HT-29 (cell line): ENCODE data around the gene ZNF446. TPM values are rescaled to one million over a fixed set of nuclear protein-coding genes. Genes with fewer than 3 reads are reported as not detected.
A peak's percentile ranks its signal among the peaks of the same experiment; 100 is the strongest.
"Not testable (repeated sequence)": the region's sequence is repeated elsewhere in the genome, so short reads cannot be mapped to it uniquely, and the experiment has no call there.

Experiments
- DNase-seq: peaks from one replicate; pipeline ENCODE4 v3.0.0-alpha.2; 2015; ENCODE audit warnings: low spot score
- total RNA-seq: library from RNA; depleted of rRNA; stranded (reverse); fragments of >200 nt; shearing (Covaris generic); gene quantifications from 2 replicates; pipeline ENCODE4 v1.2.3, GENCODE V29; 2014

Gene ZNF446
- total RNA-seq, 1 experiment from 2014 or later, result 19.2 TPM

DNA sequence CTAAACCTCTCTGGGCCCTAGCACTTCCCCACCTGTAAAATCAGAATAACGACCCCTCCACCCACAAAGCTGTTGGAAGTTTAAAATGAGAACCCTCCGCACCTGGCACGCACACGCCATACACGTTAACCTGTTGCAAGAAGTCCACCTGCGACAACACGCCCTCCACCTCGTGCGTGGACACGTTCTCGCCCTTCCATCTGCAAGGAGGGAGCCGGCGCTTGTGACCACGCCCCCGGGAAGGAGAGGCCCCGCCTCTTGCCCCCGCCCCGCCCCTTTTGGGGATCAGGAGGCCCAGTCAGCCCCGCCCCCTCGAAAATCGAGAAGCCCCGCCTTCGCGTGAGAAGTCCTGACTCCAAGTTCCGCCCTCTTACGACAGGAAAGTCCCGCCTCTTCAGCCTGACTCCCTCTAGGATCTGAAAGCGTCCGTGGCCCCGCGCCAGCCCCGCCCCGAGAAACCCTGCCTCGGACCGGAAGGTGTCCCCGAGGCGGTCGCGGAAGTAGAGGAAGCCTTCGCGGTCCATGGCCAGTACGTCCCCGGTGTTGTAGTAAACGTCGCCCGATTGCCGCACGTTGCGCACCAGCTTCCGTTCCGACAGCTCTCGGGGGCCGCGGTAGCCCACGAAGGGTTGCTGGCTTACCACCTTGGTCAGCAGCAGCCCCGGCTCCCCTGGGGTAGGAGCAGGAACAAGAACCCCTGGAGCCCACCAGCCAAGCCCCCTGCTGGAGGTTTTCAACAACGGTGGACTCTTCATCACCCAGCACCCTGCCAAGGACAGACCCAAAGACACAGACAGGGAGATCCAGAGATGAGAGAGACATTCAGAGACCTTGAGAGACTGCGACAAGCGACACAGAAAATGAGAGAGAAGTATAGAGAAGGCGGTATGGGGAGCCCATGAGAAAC is 23.1 kb downstream of the ZNF446 start:
- DNase-seq, result peak; percentile 99

DNA sequence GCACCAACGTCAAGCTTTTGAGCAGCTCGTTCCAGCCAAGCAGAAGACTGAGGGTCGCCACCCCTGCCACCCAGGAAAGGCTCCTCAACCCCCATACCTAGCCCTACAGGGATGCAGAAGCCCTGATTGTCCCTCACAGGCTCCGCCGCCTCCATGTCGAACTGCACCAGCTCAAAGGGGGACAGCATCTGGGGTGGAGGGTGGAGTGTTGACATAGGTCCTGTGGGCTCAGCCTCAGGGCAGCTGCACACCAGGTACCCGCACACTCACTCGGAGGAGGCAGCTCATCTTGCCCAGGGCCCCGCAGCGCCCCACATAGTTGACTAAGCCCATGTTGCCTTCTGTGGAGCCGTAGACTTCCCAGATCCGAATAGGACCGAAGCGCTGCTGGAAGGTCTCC is 24.1 kb downstream of the ZNF446 start:
- no peak for DNase-seq

DNA sequence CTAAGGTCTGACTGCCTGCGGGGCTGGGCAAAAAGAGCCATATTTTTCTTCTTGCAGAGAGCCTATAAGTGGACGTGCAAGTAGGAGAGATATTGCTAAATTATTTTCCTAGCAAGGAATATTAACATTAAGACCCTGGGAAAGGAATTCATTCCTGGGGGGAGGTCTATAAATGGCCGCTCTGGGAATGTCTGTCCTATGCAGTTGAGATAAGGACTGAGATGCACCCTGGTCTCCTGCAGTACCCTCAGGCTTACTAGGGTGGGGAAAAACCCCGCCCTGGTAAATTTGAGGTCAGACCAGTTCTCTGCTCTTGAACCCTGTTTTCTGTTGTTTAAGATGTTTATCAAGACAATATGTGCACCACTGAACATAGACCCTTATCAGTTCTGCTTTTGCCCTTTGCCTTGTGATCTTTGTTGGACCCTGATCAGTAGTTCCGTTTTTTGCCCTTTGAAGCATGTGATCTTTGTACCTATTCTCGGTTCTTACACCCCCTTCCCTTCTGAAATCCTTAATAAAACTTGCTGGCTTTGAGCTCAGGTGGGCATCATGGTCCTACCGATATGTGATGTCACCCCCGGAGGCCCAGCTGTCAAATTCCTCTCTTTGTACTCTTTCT is 31.6 kb downstream of the ZNF446 start:
- DNase-seq, result not testable (repeated sequence)

DNA sequence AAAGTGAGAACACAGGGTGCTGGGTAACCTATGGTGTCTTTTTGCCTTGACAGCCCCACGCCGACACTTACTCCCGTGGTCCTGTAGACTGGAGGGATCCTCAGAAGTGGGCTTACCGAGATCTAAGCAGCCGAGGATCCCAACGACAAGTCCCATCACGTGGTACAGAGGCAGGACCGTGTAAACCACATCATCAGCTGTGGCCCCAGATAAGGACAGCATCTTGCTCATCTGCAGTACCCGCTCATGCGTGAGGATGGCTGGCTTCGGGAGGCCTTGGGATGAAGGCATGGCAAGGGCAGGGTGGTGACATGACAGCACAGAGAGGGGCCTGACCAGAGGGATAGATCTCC is 33.6 kb downstream of the ZNF446 start:
- no peak for DNase-seq

DNA sequence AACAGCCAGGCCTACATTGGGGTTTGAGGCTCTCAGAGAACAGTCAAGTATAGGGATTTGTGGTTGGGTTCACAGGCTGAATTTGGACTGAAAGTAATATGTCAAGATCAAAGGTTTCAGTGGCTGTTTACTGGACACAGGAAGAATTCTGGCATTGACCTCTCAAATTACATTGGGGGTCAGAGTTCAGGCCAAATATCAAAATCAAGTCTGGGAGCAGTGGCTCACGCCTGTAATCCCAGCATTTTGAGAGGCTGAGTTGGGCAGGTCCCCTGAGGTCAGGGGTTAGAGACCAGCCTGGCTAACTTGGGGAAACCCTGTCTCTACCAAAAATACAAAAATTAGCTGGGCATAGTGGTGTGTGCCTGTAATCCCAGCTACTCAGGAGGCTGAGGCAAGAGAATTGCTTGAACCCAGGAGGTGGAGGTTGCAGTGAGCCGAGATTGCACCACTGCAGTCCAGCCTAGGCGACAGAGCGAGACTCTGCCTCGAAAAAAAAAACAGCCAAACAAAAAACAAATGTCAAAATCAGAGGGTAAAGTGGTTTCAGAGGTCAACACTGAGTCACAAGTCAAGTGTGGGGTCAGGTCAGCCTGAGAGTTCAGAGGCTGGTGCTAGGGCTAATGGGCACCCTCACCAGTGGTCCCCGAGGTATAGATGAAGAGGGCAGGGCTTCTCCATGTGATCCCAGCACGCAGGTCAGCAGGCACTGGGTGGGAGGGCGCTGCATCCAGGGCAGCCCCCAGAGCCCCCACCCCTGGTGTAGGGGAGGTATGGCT is 34.1 kb downstream of the ZNF446 start:
- no peak for DNase-seq

DNA sequence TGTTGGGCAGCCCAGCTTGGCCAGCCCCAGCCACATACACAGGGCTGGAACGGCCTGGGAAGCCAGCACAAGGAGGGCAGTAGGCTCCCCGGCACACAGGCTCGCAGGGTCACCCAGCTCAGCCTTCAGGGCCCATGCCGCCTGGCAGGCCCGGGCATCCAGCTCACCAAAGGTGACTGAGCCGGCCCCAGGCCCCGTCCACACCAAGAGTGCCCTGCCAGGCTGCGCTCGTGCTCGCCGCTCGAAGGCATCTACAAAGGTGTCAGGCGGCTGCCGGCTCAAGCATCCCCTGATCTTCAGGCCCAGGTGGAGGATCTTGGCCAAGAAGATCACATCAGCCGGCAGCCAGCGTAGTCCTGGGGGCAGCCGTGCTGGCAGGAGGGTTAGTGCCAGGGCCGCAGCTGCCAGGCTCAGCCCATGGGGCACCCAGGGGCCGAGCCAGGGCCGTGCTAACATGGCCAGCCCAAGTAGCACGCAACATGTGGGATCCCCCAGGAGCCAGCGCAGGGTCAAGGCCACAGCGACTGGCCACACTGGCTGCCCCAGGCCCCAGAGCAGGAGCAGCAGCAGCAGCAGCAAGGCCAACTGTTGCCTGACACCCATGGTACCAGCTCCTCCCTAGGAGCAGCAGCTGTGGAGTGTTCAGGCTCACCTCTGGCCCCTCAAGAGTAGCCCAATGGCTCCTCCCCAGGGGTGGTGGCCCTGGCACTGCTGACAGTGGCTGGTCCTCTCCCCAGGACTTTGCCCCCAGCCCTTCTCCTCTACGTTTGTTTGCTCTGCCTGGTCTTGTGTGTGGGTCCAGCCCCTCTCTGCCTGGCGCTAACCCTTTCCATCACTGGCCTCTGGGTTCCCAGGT is 35.4 kb downstream of the ZNF446 start, which contains the start of gene SLC27A5:
Gene SLC27A5 (minus strand): TSS at position 640 of the 856 bp plus-strand sequence. CDS start 37 bp downstream, at position 603.
- DNase-seq, result peak; percentile 61

DNA sequence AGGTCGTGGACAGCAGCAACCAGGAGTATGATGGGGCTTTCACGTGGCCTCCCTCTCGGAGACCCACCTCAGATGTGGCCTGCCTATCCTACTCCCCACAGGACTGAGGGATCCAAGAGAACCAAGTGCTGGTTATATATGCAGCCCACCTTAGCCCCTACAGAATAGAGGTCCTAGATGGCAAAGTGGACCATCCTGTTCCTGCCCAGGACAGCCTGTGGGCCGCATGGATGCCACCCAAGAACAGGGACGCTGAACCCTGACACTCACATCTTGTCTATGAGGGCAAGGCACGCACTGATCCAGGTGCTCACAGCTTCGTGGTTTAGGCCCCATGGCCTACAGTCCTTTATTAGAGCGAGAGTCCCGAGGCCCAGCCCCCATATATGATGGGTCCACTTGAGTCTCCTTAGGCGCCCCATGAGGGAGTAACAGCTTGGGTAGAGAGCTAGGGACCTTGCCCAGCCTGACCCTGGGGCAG is 37.1 kb downstream of the ZNF446 start:
- DNase-seq, result peak; percentile 28

DNA sequence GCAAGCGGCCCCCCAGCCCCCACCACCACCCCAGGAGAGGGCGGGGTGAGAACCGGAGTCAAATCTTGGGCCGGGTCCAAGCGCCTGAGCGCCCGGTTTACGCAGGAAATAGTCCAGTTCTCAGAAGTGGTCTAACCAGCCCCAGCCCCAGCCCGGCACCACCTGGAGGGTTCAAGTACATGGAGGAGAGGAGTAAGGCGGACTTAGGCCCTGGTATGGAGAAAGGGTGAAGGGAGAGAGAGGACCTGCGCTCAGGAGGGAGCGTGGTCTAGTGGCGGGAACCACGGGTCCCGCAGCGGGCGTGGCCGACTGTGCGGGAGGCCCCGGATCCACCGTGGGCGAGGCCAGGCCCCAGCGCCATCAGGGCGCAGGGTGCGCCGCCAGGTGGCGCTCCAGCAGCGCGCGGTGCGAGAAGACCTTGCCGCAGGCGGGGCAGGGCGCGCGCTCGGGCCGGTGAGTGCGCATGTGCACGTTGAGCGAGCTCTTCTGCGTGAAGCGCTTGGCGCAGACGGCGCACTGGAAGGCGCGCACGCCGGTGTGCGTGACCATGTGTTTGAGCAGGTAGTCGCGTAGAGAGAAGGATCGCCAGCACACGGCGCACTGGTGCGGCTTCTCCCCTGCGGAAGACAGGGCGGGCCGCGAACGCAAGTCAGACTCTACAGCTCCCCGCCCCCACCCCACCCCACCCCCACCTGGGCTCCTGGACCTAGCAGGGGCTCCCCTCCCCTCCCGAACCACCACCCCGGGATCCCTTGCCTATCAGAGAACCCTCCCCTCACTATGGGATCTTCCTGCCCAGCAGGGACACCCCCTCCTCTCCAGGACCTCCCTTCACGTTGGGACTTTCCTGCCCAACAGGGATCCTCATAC is 37.8 kb downstream of the ZNF446 start:
- peak; percentile 99 for DNase-seq

DNA sequence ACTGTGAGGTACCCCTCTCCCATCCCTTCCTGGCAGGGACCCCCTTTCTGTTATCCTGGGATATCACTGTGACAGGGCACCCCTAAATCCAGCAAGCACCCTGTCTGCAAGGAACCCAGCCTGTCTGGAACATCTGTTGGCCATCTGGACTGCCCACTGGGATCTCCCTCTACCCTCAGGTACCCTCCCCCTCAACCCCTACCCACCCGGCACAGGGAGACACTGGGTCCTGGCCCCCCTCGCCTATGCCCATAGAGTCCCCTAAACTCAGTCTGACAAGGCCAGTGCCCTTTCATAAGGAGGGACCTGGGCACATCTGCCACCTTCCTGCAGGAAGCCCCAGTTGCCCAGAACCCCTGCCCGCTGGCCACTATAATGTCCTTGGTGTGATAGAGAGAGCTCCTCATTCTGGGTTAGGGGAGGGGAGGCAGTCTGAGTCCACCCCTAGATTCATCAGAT is 38.4 kb downstream of the ZNF446 start:
- no peak for DNase-seq

DNA sequence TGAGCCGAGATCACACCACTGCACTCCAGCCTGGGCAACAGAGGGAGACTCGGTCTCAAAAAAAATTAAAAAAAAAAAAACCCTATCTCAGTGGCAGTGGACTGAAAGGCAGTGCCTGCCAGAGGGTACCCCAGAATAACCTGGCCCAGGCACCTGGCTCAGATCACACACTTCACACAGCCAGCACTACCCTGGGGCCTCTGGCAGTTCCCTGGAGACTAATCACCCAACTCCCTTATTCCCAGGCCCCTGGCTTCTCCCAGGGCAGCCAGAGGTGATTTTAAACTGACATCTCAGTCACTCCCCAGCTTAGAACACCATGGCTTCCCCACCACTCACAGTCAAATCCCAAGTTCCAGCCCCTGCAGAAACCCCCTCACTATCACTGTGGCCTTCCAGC is 39.1 kb downstream of the ZNF446 start:
- DNase-seq, result no peak

DNA sequence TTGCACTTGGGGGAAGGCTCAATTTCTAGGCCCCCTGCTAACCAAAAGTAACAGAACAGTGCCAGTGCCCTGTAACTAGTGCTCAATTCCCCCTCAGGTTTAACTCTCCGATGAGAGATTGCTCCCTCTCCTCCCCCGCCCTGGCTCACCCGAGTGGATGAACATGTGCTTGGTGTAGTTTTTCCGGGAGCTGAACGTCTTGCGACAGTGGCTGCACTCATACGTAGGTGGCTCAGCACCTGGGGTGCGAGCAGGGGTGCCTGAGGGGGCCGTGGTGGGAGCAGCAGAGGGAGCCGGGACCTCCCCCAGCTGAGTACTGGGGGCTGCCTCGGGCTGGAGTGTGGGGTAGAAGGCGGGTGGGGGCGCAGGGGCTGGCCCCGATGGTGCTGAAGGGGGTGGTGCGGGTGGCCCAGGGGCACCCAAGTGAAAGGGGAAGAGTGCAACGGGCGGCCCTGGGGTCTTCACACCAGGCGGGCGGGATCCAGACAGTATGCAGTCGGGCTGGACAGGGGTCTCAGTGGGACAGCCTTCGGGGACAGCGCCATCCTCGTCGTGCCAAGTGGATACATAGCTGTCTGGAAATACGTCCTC is 40.2 kb downstream of the ZNF446 start:
- DNase-seq, result no peak

DNA sequence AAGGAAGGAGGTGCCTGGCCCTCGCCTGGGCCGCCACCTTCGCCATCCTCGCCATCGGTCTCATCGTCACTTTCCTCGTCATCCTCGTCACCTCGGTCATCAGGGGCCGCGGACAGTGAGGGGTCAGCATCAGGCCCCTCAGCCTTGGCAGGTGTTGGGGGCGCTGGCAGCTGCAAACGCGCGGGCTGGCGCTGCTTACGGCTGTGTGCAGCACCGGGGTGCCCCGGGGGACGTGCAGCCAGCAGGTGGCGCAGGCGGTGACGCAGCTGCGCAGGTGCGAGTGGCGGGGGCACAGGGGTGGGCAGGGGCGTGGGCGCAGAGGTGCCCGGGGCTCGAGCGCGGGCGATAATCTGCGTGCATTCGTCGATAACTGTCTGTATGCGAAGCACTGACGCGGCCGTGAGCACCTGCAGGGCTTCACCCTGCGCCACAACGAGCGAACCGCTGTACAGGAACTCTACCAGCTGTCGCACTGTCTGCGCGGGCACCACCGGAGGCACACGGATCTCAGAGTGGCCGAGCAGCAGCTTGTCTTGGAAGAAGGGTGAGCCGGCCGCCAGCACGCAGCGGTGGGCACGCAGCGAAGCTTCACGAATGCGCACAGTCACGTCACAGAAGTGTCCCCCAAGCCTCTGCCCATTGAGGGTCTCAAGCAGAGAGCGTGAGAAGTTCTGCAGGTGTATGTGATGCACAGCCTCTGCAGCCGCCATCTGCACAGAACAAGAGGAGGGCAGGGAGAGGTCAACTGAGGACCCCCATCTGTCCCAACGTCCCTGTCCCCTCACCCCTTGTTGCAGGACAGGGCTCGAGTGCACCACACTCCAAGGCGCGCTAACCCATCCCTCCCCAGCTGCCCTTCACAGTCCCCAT is 41.0 kb downstream of the ZNF446 start:
- DNase-seq, result no peak

DNA sequence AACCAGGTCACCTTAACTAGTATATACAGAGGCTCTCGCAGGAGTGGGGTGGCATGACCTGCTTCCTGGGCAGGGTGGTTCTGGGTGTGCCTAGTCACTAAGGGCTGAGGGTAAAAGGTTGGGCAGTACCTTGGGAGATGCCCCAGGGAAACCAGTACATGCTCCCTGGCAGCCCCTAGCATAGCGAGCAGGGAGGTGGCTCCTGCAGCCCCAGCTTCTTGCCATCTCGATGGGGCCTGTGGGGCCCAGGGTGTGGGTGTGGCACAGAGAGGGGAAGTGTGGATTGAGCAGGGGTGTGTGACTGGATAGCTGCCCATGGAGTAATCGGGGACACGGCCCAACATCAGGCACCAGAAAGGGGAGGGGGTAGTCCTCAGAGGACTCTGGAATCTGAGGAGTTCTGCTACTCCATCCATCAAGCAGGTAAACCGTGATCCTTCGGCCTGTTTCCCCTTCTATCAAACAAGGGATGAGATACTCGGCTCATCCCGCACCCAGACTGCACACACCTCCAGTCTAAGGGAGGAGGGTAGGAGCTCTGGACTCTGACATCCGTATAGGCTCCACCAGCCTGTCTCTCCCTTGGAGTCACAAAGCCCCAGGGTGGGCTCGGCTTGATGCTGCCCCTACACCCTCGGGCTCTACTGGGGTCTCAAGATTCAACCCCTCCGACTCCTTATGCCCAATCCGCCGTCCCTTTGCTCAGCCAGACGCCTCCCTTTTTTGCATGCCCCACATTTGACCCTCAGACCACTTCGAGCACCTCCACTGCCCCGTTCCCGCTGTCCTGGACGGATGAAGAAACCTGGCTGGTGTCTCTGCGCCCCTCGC is 42.3 kb downstream of the ZNF446 start:
- peak; percentile 17 for DNase-seq

DNA sequence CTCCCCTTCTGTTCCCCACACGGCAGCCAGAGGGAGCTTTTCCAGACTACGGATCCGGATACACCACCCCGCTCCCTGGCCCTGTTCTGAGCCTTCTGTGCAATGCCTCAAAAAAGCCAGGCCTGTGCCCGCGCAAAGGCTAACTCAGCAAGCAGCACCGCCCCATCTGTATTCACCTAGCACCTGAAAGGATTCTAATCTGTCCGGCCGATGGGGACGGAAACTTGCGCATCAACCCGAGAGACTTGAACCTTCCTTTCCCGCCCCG is 42.9 kb downstream of the ZNF446 start:
- DNase-seq, result peak; percentile 93

DNA sequence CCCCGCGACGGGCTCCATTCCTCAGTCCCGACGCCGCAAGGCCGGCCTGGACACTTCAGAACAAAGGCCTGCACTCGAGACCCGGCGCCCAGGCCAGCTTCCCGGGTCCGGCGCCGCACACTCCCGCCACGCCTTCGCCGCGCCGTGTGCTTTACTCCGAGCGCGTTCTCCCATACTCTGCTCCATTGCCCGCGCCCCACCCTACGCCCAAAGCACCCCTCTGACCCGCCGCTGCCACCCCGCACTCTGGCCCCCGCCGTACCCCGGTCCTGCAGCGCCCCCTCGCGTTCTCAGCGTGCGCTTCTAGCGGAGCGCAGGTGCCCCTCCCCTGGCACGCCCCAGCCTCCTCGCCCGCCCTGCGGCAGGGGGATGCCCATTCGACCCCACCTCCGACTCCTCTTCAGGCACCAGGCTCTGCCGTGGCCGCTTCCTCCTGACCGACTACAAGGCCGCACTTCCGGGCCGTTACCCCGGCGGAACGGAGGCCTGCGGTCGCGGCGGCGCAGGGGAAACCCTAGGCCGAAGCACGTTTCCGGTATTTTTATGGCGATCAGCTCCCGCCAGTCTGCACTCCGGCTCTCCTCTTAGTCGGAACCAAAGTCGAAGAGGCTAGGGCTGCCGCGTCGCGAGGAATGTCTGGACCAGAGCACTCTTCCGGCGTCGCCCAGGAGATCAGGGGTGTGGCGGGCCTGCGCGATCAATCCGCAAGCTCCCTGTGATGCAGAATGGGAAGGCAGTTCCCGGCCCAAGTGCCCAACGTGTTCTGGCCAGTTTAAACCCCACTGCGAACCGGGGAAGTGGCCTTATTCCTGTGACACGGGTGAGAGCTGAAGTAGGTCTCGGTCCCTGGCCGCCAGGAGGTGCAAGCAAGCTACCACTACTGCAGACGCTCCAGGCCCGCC is 43.5 kb downstream of the ZNF446 start, which contains the start of gene ZBTB45:
Gene ZBTB45 (minus strand): TSS at position 456 of the 902 bp plus-strand sequence. CDS start 2,137 bp downstream, outside the sequence.
- peak; percentile 99 for DNase-seq

DNA sequence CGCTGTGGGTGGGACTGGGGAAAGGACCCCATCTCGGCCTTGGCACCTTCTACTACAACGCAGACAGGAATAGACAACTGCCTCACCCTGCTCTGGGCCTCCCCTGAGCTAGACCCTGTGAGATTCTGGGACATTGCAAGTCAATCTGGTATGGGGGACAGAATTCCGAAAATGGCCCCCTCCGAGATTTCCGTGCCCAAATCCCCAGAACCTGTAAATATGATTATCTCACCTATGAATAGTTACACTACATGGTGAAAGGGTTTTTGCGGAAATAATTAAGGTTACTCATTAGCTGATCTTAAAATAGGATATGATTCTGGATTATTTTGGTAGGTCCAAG is 44.1 kb downstream of the ZNF446 start:
- peak; percentile 41 for DNase-seq

DNA sequence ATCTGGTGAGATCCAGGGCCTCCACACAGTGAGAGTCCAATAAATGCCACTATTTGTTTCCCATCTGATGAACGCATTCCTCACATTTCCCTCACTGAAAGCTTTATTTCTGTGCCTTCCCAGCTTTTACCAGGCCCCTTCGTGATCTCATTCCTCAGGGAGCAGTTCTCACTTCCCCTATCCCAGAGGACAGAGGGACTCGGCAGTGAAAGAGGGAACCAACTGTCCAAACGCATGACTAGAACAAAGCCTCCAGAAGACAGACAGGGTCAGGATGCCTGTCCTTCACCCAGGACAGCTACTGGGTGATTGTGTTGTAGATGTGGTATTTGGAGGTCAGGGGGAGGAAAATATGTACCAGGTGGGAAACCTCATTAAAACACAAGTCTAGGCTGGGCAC is 45.5 kb downstream of the ZNF446 start:
- DNase-seq, result peak; percentile 43
